Activated T-cell treated with anti-CD3 and anti-CD28 coated beads, Interleukin-2, amount 50 U/mL, for 4 hours (primary cell): Measurements from ENCODE around the gene RCL1. TPM values are rescaled to one million over a fixed set of nuclear protein-coding genes. Genes with fewer than 3 reads are reported as not detected.

ENCODE experiments used
- ATAC-seq, 2 donors: fragments of 200-7000 bp; cut with Tn5 transposase; one replicate each; pipeline ENCODE4 v1.10.0; 2021
- DNase-seq: peaks from one replicate; pipeline ENCODE4 v3.0.0-alpha.2; 2020
- H3K27me3 Mint-ChIP-seq: one replicate; pipeline ENCODE4 v1.8.0; 2021; ENCODE audit warnings: low read depth, mixed read lengths
- H3K36me3 Mint-ChIP-seq: one replicate; pipeline ENCODE4 v1.8.0; 2022; ENCODE audit warnings: mixed read lengths; ENCODE audit not compliant: insufficient read depth
- H3K4me1 Mint-ChIP-seq: one replicate; pipeline ENCODE4 v1.8.0; 2021; ENCODE audit warnings: low read depth, mixed read lengths
- H3K4me3 Mint-ChIP-seq: one replicate; pipeline ENCODE4 v1.8.0; 2021; ENCODE audit warnings: mild to moderate bottlenecking, moderate library complexity, mixed read lengths
- H3K9me3 Mint-ChIP-seq: one replicate; pipeline ENCODE4 v1.8.0; 2021; ENCODE audit warnings: mixed read lengths
- total RNA-seq, 3 donors: library from RNA; stranded (reverse); gene quantifications; one replicate each; pipeline ENCODE4 v1.2.1, GENCODE V29; 2021

Gene RCL1
- total RNA-seq, 3 donors from 2014 or later: 59.8 to 63.4 (median 62.2) TPM

GRCh38 chr9:4796530-4796929 lies 3.8 kb downstream of the RCL1 start:
- Mint-ChIP-seq H3K27me3 (no peaks in the 10 kb centered on the region), H3K9me3 (no peaks in the 10 kb centered on the region), H3K36me3 (peaks cover 5% of the 10 kb centered on the region), H3K4me3 (no peak overlapping the region), H3K4me1 (peaks cover 56% of the 10 kb centered on the region)
- DNase-seq (no peak), ATAC-seq (no peak)

GRCh38 chr9:4796988-4797853 lies 4.5 kb downstream of the RCL1 start:
- peaks cover 5% of the 10 kb centered on the region for H3K36me3 Mint-ChIP-seq
- no peaks in the 10 kb centered on the region for H3K9me3 Mint-ChIP-seq
- ATAC-seq (no peak), DNase-seq (no peak)
- H3K27me3 Mint-ChIP-seq: no peaks in the 10 kb centered on the region
- no peak overlapping the region for H3K4me3 Mint-ChIP-seq
- H3K4me1 Mint-ChIP-seq: peaks cover 53% of the 10 kb centered on the region

DNA sequence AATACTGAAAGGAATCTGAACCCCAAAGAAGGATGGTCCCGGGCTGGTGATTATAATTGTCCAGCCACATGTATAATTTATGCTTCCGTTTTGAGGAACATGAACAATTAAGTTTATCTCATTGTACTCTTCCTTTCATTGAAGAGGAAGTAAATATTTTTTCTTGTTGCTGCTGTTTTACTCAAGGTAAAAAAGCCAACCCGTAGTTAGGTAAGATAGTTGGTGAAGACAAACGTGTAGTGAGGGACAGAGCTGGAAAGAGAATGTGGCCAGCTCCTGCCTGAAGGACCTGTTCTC lies 5.1 kb downstream of the RCL1 start:
- H3K4me3 Mint-ChIP-seq: no peak overlapping the region
- ATAC-seq: no peak
- no peaks in the 10 kb centered on the region for H3K9me3 Mint-ChIP-seq
- peaks cover 5% of the 10 kb centered on the region for H3K36me3 Mint-ChIP-seq
- H3K27me3 Mint-ChIP-seq: no peaks in the 10 kb centered on the region
- no peak for DNase-seq
- H3K4me1 Mint-ChIP-seq: peaks cover 53% of the 10 kb centered on the region

GRCh38 chr9:4798281-4799032 lies 5.7 kb downstream of the RCL1 start:
- Mint-ChIP-seq H3K4me1 (peaks cover 56% of the 10 kb centered on the region), H3K36me3 (peaks cover 6% of the 10 kb centered on the region), H3K9me3 (no peaks in the 10 kb centered on the region), H3K4me3 (no peak overlapping the region), H3K27me3 (no peaks in the 10 kb centered on the region)
- ATAC-seq (no peak), DNase-seq (no peak)

GRCh38 chr9:4799033-4799430 lies 6.3 kb downstream of the RCL1 start:
- peaks cover 10% of the 10 kb centered on the region for H3K36me3 Mint-ChIP-seq
- H3K9me3 Mint-ChIP-seq: no peaks in the 10 kb centered on the region
- peaks cover 56% of the 10 kb centered on the region for H3K4me1 Mint-ChIP-seq

GRCh38 chr9:4799775-4800174 lies 7.0 kb downstream of the RCL1 start:
- H3K36me3 Mint-ChIP-seq: peaks cover 11% of the 10 kb centered on the region
- DNase-seq: no peak
- no peaks in the 10 kb centered on the region for H3K9me3 Mint-ChIP-seq
- peaks cover 49% of the 10 kb centered on the region for H3K4me1 Mint-ChIP-seq
- H3K4me3 Mint-ChIP-seq: no peak overlapping the region
- H3K27me3 Mint-ChIP-seq: no peaks in the 10 kb centered on the region
- no peak for ATAC-seq

More at GRCh38 chr9:4799033-4799430, 6.3 kb downstream of the RCL1 start:
- Mint-ChIP-seq H3K4me3 (no peak overlapping the region), H3K27me3 (no peaks in the 10 kb centered on the region)
- DNase-seq: no peak
- no peak for ATAC-seq

- Mint-ChIP-seq H3K4me1 (peaks cover 41% of the 10 kb centered on the region), H3K36me3 (peaks cover 16% of the 10 kb centered on the region), H3K9me3 (peaks cover 7% of the 10 kb centered on the region), H3K27me3 (no peaks in the 10 kb centered on the region), H3K4me3 (no peak overlapping the region)
- no peak for ATAC-seq
- no peak for DNase-seq
These were observed 8.4 kb downstream of the RCL1 start for GRCh38 chr9:4801156-4801555.

- no peak overlapping the region for H3K4me3 Mint-ChIP-seq
- no peaks in the 10 kb centered on the region for H3K27me3 Mint-ChIP-seq
- H3K4me1 Mint-ChIP-seq: peaks cover 33% of the 10 kb centered on the region
- peaks cover 28% of the 10 kb centered on the region for H3K36me3 Mint-ChIP-seq
- H3K9me3 Mint-ChIP-seq: peaks cover 16% of the 10 kb centered on the region
- DNase-seq (no peak), ATAC-seq (no peak)
These were observed 11.2 kb downstream of the RCL1 start for GRCh38 chr9:4803670-4804530.

GRCh38 chr9:4804531-4805016 lies 11.8 kb downstream of the RCL1 start:
- H3K9me3 Mint-ChIP-seq: peaks cover 16% of the 10 kb centered on the region
- no peak overlapping the region for H3K4me3 Mint-ChIP-seq
- peaks cover 30% of the 10 kb centered on the region for H3K36me3 Mint-ChIP-seq
- ATAC-seq: no peak
- no peak for DNase-seq
- no peaks in the 10 kb centered on the region for H3K27me3 Mint-ChIP-seq
- H3K4me1 Mint-ChIP-seq: peaks cover 33% of the 10 kb centered on the region

DNA sequence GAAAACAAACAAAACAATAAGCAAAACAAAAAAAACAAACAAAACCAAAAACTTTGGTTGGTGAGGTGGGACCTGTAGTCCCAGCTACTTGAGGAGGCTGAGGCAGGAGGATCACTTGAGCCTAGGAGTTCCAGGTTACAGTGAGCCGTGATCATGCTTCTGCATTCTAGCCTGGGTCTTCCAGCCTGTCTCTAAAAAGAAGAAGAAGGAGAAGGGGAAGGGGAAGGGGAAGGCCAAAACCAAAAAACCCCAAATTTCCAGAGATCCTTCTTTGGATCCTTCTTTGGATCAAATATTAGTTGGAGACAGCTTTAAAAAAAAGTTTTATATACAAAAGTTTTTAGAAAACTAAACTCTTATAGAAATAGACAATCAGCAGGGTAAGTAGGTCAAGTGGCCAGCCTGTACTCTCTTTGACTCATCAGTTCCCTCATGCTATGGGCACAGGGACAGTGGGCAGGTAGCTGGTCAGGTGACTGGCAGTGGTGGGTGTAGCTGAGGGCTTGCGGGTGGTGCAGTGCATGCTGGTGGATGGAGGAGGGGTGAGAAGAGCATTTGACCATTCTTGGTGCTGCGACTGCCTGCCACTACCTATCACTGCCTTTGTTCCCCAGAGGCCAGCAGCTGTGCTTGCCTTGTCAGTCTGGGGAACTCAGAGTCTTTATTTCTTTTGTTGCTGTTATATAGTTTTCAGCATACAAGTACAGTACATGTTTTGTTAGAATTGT lies 12.6 kb downstream of the RCL1 start:
- Mint-ChIP-seq H3K4me1 (peaks cover 29% of the 10 kb centered on the region), H3K27me3 (no peaks in the 10 kb centered on the region)

DNA sequence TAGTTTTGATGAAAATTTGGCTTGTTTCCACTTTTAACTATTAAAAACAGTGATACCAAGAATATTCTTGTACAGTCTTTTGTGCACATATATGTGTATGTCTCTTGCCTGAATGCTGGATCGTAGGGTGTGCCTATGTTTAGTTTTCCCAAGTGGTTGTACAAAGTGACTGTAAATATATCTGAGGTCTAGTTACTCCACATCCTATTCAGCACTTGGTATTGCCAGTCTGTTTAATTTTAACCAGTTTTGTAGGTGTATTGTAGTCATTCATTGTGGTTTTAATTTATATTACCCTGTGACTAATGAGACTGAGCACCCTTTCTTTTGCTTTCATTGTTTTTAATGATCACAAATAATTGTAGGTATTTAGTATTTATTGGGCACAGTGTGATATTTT lies 17.8 kb downstream of the RCL1 start:
- ATAC-seq (no peak), DNase-seq (no peak)
- Mint-ChIP-seq H3K4me3 (no peak overlapping the region), H3K9me3 (peaks cover 21% of the 10 kb centered on the region), H3K4me1 (peaks cover 41% of the 10 kb centered on the region), H3K36me3 (peaks cover 24% of the 10 kb centered on the region), H3K27me3 (no peaks in the 10 kb centered on the region)

More for the DNA sequence above, 12.6 kb downstream of the RCL1 start:
- peaks cover 16% of the 10 kb centered on the region for H3K9me3 Mint-ChIP-seq
- DNase-seq (no peak), ATAC-seq (no peak)
- H3K4me3 Mint-ChIP-seq: no peak overlapping the region
- H3K36me3 Mint-ChIP-seq: peaks cover 30% of the 10 kb centered on the region

DNA sequence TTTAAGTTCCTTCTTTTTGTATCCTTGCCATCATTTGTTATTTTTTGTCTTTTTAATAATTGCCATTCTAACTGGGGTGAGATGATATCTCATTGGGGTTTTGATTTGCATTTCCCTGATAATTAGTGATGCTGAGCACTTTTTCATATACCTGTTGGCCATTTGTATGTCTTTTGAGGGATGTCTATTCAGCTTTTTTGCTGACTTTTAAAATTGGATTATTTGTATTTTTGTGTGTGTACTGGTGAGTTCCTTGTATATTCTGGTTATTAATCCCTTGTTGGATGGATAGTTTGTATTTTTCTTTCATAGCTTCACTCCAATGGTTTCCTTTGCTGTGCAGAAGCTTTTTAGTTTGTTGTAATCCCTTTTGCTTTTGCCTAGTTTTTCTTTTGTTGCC lies 19.1 kb downstream of the RCL1 start:
- DNase-seq: no peak
- H3K27me3 Mint-ChIP-seq: no peaks in the 10 kb centered on the region
- peaks cover 12% of the 10 kb centered on the region for H3K9me3 Mint-ChIP-seq
- no peak overlapping the region for H3K4me3 Mint-ChIP-seq
- ATAC-seq: no peak
- H3K36me3 Mint-ChIP-seq: peaks cover 18% of the 10 kb centered on the region
- peaks cover 45% of the 10 kb centered on the region for H3K4me1 Mint-ChIP-seq

GRCh38 chr9:4812858-4813257 lies 20.1 kb downstream of the RCL1 start:
- H3K4me1 Mint-ChIP-seq: peaks cover 44% of the 10 kb centered on the region
- H3K36me3 Mint-ChIP-seq: peaks cover 14% of the 10 kb centered on the region
- DNase-seq (no peak), ATAC-seq (no peak)
- H3K4me3 Mint-ChIP-seq: no peak overlapping the region
- H3K9me3 Mint-ChIP-seq: peaks cover 8% of the 10 kb centered on the region
- no peaks in the 10 kb centered on the region for H3K27me3 Mint-ChIP-seq
